ENCODE measurements around the gene C16orf90. TPM values are rescaled to one million over a fixed set of nuclear protein-coding genes. Genes with fewer than 3 reads are reported as not detected.
A peak's percentile ranks its signal among the peaks of the same experiment; 100 is the strongest.

C16orf90 gene
- total RNA-seq, 2 experiments from 2014 or later = not detected

DNA sequence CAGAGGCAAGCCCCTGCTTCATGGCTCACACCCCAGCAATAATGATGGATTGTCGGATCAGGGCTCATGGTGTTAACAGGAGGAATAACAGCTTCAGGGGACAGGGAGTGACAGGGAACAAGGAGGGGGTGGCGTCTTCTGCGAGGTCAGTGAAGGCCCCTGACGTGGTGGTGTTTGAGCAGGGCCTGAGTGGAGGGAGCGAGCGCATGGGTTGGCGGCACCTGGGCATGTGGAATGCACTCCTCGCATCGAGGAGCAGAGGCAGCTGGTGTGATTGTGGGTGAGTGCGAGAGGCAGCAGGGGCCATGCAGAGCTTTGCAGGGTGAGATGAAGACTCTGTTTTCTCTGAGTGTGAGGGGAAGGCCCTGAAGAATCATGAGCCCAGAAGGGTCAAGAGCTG, 38.8 kb upstream of the C16orf90 start:
- no peak overlapping the region for H3K27ac ChIP-seq (ENCODE audit: low read depth in 1 of 2, low read length in 2 of 2)
- CTCF ChIA-PET = no interaction called here
- no peaks in the 10 kb centered on the region for H3K9me3 ChIP-seq (ENCODE audit: control insufficient read depth in 1 of 2, insufficient read depth in 1 of 2, low read length in 2 of 2)
- H3K4me1 ChIP-seq (ENCODE audit: insufficient read depth, low read length) = no peaks in the 10 kb centered on the region
- Mint-ChIP-seq H3K27ac (peak overlapping the region; percentile 69), H3K4me1 (ENCODE audit: low read depth) (peaks cover 5% of the 10 kb centered on the region), H3K36me3 (ENCODE audit: low read depth) (peaks cover 80% of the 10 kb centered on the region), H3K9me3 (no peaks in the 10 kb centered on the region), H3K4me3 (no peak overlapping the region), H3K27me3 (no peaks in the 10 kb centered on the region)
- H3K4me3 ChIP-seq (ENCODE audit: low read length) = no peak overlapping the region
- peaks cover 42% of the 10 kb centered on the region for H3K36me3 ChIP-seq (ENCODE audit: insufficient read depth, low read length)
- intact Hi-C loops (cut with DNase I, micrococcal nuclease) = no loop called here
- no peaks in the 10 kb centered on the region for H3K27me3 ChIP-seq (ENCODE audit: control insufficient read depth in 1 of 2, insufficient read depth in 2 of 2, low read length in 2 of 2)
- POLR2A ChIA-PET = no interaction called here
- TF ChIP-seq, protein P1, sequence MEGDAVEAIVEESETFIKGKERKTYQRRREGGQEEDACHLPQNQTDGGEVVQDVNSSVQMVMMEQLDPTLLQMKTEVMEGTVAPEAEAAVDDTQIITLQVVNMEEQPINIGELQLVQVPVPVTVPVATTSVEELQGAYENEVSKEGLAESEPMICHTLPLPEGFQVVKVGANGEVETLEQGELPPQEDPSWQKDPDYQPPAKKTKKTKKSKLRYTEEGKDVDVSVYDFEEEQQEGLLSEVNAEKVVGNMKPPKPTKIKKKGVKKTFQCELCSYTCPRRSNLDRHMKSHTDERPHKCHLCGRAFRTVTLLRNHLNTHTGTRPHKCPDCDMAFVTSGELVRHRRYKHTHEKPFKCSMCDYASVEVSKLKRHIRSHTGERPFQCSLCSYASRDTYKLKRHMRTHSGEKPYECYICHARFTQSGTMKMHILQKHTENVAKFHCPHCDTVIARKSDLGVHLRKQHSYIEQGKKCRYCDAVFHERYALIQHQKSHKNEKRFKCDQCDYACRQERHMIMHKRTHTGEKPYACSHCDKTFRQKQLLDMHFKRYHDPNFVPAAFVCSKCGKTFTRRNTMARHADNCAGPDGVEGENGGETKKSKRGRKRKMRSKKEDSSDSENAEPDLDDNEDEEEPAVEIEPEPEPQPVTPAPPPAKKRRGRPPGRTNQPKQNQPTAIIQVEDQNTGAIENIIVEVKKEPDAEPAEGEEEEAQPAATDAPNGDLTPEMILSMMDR (IDR thresholded peaks at IDR 0.05) = no peak
- ATAC-seq (ENCODE audit: poor library complexity) (no peak), DNase-seq (no peak)

DNA sequence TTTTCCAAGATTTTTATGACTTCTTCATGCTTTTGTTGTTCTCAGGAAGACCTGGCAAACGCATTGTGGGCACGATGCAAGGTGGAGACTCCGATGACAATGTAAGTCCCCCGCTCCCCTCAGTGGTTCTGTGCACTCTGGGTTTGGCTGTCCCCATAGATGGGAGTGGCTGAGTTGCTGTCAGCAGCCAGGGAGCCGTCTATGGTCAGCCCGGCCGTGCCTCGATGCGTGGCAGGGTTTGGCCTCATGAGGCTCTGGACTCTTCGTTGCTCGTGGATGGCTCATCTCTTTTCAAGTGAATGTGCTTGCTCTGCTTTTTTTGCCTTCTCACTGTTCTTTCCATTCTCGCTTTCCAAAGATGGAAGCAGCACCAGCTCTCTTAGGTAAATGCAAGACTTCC, 37.5 kb upstream of the C16orf90 start:
- H3K27me3 ChIP-seq (ENCODE audit: control insufficient read depth in 1 of 2, insufficient read depth in 2 of 2, low read length in 2 of 2) = no peaks in the 10 kb centered on the region
- no peak overlapping the region for H3K4me3 ChIP-seq (ENCODE audit: low read length)
- peaks cover 83% of the 10 kb centered on the region for H3K36me3 Mint-ChIP-seq (ENCODE audit: low read depth)
- POLR2A ChIA-PET = no interaction called here
- no peaks in the 10 kb centered on the region for H3K9me3 Mint-ChIP-seq
- no peak for DNase-seq
- peak overlapping the region in 1 of 2 donors; percentile 46 for H3K27ac ChIP-seq (ENCODE audit: low read depth in 1 of 2, low read length in 2 of 2)
- TF ChIP-seq, protein P1 (IDR thresholded peaks at IDR 0.05) = no peak
- H3K36me3 ChIP-seq (ENCODE audit: insufficient read depth, low read length) = peaks cover 47% of the 10 kb centered on the region
- H3K27ac Mint-ChIP-seq = no peak overlapping the region
- CTCF ChIA-PET = no interaction called here
- H3K4me1 ChIP-seq (ENCODE audit: insufficient read depth, low read length) = no peaks in the 10 kb centered on the region
- H3K27me3 Mint-ChIP-seq = no peaks in the 10 kb centered on the region
- peaks cover 5% of the 10 kb centered on the region for H3K4me1 Mint-ChIP-seq (ENCODE audit: low read depth)
- H3K9me3 ChIP-seq (ENCODE audit: control insufficient read depth in 1 of 2, insufficient read depth in 1 of 2, low read length in 2 of 2) = no peaks in the 10 kb centered on the region
- ATAC-seq (ENCODE audit: poor library complexity) = no peak
- intact Hi-C loops (cut with DNase I, micrococcal nuclease) = no loop called here
- H3K4me3 Mint-ChIP-seq = no peak overlapping the region

DNA sequence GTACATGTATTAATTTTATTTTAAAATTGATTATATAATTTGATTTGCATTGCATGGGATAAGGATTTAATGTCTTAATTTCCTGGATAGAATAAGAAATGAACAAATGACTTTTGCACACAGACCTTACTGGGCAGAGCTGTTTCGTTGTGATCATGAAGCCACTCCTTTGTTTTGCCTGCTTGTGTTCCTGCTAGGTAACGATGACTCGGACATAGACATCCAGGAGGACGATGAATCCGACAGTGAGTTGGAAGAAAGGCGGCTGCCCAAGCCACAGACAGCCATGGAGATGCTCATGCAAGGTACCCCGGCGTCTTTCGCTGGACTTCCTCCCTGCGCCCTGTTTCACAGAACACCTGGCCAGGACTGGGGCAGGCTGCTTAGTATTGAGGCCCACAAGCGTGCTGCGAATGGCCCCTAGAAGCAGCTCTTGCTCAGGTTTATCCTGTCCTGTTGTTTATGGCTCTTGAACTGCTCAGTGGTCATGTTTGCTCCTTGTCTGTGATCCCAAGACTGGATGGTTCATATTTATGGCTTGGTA, 35.2 kb upstream of the C16orf90 start:
- no peaks in the 10 kb centered on the region for H3K27me3 Mint-ChIP-seq
- Histone ChIP-seq H3K27ac (ENCODE audit: low read depth in 1 of 2, low read length in 2 of 2) (no peak overlapping the region), H3K4me1 (ENCODE audit: insufficient read depth, low read length) (peaks cover 3% of the 10 kb centered on the region), H3K9me3 (ENCODE audit: control insufficient read depth in 1 of 2, insufficient read depth in 1 of 2, low read length in 2 of 2) (no peaks in the 10 kb centered on the region), H3K4me3 (ENCODE audit: low read length) (no peak overlapping the region), H3K27me3 (ENCODE audit: control insufficient read depth in 1 of 2, insufficient read depth in 2 of 2, low read length in 2 of 2) (no peaks in the 10 kb centered on the region), H3K36me3 (ENCODE audit: insufficient read depth, low read length) (peaks cover 47% of the 10 kb centered on the region)
- no peak overlapping the region for H3K4me3 Mint-ChIP-seq
- no peak overlapping the region for H3K27ac Mint-ChIP-seq
- DNase-seq (no peak), ATAC-seq (ENCODE audit: poor library complexity) (no peak)
- POLR2A ChIA-PET = interaction anchor here (1.0 kb wide), 1 partner anchor 21 kb away, joined by 3 read pairs; no protein-coding TSS in a partner anchor
- H3K4me1 Mint-ChIP-seq (ENCODE audit: low read depth) = peaks cover 5% of the 10 kb centered on the region
- CTCF ChIA-PET = no interaction called here
- TF ChIP-seq, protein P1 (IDR thresholded peaks at IDR 0.05) = no peak
- intact Hi-C loops (cut with DNase I, micrococcal nuclease) = no loop called here
- no peaks in the 10 kb centered on the region for H3K9me3 Mint-ChIP-seq
- peaks cover 83% of the 10 kb centered on the region for H3K36me3 Mint-ChIP-seq (ENCODE audit: low read depth)

Data from CD4-positive, alpha-beta T cell (primary cell).